GM19397 (cell line): ENCODE data around the gene UTS2.

Source experiments
- ATAC-seq: cut with Tn5 transposase; IDR thresholded peaks from one replicate; pipeline ENCODE4 v1.9.1; 2021; ENCODE audit warnings: mild to moderate bottlenecking, moderate library complexity; ENCODE audit not compliant: unreplicated experiment

UTS2 gene

GRCh38 chr1:7863756-7864328 lies 11.0 kb upstream of the UTS2 start:
- ATAC-seq, result no peak

GRCh38 chr1:7862211-7863060 lies 9.6 kb upstream of the UTS2 start:
- ATAC-seq, result no peak

GRCh38 chr1:7861452-7861851 lies 8.6 kb upstream of the UTS2 start:
- ATAC-seq, result no peak

DNA sequence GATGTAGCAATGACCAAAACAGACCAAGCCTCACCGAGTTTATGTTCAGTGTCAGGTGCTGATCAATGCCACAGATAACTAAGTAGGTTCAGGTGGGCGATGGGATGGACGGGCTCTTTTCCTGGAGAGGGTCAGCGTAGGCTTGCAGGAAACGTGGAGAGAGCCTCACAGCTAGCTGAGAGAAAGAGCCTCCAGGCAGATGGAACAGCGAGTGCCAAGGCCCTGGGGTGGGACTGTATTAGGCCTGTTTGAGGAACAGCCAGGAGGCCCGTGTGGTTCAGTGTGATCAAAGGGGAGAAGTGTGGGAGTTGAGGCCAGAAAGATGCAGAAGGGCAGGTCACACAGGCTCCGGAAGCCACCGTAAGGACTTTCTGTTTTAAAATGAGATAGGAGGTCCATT lies 7.3 kb upstream of the UTS2 start:
- ATAC-seq, result no peak

DNA sequence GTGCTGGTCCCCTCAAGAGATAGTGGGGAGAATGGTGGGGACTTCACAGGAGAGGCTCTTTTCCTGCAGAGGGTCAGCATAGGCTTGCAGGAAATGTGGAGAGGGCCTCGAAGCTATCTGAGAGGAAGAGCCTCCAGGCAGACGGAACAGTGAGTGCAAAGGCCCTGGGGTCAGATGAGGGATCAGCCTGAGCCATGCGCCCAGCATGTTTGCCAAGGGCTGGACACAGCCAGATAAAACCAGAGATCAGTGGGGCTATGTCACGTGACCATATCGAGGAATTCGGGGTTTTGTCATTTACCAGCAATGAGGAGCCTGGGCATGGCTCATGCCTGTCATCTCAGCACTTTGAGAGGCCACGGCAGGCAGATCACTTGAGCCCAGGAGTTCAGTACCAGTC lies 6.5 kb upstream of the UTS2 start:
- ATAC-seq, result no peak

DNA sequence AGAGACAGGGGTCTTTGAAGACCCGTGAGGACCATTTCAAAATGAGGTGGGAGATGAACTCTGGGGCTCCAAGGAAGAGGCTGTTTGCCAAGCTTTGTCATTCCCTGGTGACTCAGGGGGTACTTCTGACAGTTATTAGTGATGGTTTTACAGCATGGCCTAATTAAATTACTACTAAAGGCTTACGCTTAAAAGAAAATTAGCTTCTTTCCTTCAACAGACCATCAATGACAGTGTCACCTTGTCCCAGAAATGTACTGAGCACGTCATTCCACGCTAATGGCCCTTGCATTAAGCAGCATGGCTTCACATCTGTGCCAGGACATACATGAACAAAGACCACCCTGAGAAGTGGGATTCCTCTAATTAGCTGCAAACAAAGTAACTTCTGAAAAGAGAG lies 5.1 kb upstream of the UTS2 start:
- no peak for ATAC-seq

DNA sequence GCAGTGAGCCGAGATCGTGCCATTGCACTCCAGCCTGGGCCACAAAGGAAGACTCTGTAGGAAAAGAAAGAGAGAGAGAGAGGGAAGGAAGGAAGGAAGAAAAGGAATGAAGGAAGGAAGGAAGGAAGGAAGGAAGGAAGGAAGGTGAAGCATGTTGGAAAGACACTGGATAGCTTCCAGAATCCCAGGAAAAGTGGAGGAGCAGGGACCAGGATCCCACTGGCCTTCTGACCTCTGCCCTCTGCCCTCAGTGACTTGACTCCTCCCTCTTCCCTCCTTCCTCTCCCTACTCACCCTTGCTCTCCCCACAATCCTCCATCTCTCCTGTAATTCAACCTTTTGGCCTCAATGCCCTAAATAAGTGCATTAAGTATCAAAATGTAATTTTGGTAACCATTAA lies 4.1 kb upstream of the UTS2 start:
- ATAC-seq, result no peak

DNA sequence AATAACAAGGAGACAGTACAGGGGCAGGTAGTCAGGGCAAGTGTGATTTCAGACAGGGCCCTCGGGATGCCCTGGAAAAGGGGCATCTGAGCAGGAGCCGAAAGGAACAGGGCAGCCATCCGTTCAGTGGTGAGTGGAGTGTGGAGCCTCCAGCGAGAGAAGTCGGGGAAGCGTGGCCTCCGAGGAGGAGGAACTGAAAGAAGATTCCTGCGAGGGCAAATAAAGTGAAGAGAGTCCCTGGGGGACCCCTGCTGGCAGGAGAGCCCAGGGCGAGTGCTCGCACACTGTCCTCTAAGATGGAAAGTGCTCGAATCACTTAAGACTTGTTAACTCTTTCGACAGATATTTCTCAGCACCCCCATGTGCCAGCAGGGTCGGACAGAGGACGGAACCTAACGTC lies 3.5 kb upstream of the UTS2 start:
- ATAC-seq, result no peak

DNA sequence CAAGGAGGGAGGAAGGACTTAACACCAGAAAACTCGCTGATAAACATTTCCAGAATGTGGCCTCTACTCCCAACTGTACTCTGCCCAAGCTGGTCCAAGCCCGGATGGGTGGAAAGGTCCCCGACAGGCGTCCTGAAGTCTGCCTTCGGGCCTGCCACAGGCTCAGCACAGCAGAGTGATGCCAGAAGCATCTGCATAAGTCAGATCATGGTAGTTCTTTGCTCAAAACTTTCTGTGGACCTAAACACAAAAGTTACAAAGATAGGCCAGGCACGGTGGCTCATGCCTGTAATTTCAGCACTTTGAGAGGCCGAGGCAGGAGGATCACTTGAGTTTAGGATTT lies 790 bp upstream of the UTS2 start:
- ATAC-seq, result no peak

- no peak for ATAC-seq
Observed at GRCh38 chr1:7850786-7851185, 2.1 kb downstream of the UTS2 start.

GRCh38 chr1:7847599-7847998 lies 5.3 kb downstream of the UTS2 start:
- no peak for ATAC-seq

DNA sequence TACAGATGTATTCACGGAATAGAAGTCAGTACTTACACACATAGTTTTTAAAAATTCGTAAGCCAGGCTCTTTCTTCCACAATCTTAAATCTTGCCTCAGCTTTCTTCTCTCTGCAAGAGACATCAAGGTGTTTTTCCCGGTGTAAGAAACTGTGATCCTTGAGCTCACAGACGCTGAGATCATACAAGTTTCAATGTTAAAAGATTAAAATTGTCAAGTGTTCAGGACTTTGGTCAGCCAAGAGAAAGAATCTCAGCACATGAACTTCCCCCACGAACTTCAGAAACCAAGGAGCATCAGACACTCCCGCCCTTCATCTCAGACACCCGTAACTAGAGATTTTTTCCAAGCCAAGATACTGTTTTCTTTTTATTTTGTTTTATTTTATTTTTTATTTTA lies 6.2 kb downstream of the UTS2 start:
- no peak for ATAC-seq

DNA sequence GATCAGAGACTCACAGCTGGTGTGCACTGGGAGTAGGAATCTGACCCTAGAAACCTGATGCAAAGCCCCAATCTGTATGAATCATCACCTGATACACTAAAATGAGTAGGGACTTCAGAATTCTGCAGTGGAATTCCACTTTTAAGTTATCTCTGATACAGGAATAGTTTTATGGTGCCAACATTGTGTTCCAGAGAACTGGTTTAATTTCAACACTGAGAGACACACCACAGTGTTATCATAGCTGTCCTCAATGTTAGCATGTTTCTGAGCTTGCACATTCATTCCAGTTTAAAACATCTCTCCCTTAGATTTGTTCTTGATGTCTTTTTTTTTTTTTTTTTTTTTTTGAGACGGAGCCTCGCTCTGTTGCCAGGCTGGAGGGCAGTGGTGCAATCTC lies 7.1 kb downstream of the UTS2 start:
- ATAC-seq, result no peak

- no peak for ATAC-seq
Observed at GRCh38 chr1:7842517-7842916, 10.3 kb downstream of the UTS2 start.

DNA sequence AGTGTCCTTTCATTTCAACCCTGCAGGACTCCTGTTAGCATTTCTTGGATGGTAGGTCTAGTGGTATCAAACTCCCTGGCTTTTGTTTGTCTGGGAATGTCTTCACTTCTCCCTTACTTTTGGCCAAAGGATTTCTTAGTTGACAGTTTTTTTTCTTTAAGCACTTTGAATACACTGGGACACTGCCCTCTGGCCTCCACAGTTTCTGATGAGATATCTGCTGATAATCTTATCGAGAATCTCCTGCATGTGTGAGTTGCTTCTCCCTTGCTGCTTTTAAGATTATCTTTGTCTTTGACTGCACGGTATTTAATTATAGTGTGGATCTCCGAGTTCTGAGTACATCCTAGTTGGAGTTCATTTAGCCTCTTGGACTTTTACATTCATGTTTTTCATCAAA lies 13.3 kb downstream of the UTS2 start:
- ATAC-seq, result no peak

DNA sequence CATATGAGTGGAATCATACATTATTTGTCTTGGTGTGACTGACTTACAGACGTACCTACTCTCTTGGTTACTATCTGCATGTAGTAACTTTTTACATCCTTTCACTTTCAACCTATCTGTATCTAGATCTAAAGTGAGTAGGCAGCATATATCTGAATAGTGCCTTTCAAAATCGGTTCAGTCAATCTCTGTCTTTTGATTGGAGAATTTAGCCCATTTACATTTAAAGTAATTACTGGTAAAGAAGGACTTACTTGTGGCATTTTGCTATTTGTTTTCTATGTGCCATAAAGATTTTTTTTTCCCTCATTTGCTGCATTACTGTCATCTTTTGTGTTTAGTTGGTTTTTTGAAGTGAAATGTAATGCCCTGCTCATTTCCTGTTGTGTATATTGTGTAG lies 14.2 kb downstream of the UTS2 start:
- ATAC-seq, result no peak

- no peak for ATAC-seq
Observed at GRCh38 chr1:7833035-7833434, 19.8 kb downstream of the UTS2 start.

GRCh38 chr1:7831458-7831857 lies 21.4 kb downstream of the UTS2 start:
- ATAC-seq, result no peak

DNA sequence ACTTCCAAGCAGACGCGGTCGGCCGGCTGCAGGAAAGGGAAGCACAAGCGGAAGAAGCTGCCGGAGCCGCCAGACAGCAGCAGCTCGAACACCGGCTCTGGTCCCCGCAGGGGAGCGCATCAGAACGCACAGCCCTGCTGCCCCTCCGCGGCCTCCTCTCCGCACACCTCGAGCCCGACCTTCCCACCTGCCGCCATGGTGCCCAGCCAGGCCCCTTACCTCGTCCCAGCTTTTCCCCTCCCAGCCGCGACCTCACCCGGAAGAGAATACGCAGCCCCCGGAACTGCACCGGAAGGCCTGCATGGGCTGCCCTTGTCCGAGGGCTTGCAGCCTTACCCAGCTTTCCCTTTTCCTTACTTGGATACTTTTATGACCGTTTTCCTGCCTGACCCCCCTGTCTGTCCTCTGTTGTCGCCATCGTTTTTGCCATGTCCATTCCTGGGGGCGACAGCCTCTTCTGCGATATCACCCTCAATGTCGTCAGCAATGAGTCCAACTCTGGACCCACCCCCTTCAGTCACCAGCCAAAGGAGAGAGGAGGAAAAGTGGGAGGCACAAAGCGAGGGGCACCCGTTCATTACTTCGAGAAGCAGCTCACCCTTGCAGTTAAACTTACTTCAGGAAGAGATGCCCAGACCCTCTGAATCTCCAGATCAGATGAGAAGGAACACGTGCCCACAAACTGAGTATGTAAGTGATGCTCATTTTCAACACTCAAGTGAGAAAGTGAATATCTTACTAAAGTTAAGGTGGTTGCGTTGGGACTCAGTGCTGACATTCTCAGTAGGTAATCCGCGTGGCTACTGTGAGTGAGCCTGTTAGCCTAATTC lies 25.5 kb downstream of the UTS2 start:
- no peak for ATAC-seq

- ATAC-seq, result no peak
Observed at GRCh38 chr1:7826363-7826762, 26.5 kb downstream of the UTS2 start.

DNA sequence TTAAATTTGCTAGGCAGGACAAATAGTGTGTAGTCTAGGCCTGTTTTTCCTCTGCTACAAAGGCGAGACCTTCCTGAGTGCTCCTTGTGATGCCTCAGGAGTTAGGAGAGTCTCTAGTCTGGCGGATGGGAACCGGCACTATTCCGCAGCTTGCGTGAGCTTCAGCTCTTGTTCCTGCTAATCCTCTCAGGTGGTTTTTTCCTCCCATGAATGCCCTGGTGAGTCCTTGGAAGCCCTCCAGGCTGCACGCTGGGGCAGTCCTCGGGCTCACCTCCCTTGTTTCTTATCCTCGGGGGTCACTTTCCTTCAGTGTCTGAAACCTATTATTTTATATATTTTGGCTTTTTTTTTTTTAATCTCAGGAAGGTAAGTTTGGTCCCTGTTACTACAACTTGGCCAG lies 28.2 kb downstream of the UTS2 start:
- no peak for ATAC-seq

DNA sequence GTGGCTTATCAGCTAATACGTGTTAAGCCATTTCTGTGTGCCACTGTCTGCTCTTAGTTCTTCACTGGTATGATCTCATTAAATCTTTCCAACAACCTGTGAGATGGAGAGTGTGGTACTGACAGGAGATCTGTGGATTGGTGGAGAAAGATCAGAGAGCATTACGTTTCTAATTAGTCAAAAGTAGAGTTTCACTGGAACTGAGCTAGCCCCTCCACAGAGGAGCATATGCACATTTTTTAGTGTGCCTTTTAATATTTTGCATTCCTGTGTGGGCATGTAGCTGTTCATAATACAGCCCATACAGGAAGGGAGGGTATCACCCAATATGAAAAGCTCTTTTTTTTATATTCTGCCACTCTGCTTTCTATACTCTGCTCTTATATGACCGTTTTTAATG lies 31.6 kb downstream of the UTS2 start:
- no peak for ATAC-seq
